HL-60 (cell line): ENCODE measurements around the gene ACOT13.

Source experiments
- CTCF ChIP-seq: IDR thresholded peaks from one replicate; pipeline ENCODE4 v1.5.1; 2011; ENCODE audit warnings: low read length, control low read depth, inconsistent platforms; ENCODE audit not compliant: insufficient read depth
- REST ChIP-seq: IDR thresholded peaks from 2 replicates; pipeline ENCODE4 v1.6.1; 2012; ENCODE audit warnings: low read depth; ENCODE audit not compliant: insufficient replicate concordance

GRCh38 chr6:24672620-24673182 is 5.8 kb downstream of the ACOT13 start:
- TF ChIP-seq CTCF (no peak), REST (no peak)
